ENCODE measurements around the gene NCBP2L.

DNA sequence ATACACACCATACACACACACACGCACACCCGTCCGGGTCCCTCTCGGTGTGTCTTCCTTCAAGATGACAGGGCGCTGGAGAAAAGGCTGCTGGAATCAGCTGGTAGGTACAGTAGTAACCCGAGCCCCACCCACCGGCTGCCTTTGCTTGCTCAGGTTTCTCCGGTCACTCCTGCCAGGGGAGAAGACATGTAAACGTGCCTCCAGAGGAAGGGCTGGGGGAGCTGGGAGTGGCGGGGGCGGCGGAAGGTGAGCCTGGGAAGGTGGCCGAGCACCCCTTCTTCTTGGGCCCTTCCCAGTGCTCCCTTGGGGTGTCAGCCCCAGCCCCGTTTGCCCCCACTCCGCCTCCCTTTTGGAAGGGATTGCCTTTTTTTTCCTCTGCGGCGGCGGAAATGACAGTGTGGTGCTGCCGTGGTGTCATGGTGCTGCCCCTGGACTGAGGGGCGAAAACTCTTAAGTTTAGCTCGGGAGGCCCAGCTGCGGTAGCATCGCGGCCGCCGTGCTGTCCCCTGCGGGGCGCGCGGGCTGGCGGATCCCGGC is 48.2 kb downstream of the NCBP2L start, which contains the start of gene MID2:
- TF ChIP-seq POLR2A (IDR thresholded peaks at IDR 0.05) (no peak), EP300 (IDR thresholded peaks at IDR 0.05) (no peak)
- TF ChIP-seq, protein P1, sequence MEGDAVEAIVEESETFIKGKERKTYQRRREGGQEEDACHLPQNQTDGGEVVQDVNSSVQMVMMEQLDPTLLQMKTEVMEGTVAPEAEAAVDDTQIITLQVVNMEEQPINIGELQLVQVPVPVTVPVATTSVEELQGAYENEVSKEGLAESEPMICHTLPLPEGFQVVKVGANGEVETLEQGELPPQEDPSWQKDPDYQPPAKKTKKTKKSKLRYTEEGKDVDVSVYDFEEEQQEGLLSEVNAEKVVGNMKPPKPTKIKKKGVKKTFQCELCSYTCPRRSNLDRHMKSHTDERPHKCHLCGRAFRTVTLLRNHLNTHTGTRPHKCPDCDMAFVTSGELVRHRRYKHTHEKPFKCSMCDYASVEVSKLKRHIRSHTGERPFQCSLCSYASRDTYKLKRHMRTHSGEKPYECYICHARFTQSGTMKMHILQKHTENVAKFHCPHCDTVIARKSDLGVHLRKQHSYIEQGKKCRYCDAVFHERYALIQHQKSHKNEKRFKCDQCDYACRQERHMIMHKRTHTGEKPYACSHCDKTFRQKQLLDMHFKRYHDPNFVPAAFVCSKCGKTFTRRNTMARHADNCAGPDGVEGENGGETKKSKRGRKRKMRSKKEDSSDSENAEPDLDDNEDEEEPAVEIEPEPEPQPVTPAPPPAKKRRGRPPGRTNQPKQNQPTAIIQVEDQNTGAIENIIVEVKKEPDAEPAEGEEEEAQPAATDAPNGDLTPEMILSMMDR (IDR thresholded peaks at IDR 0.05): no peak

All from ovary (tissue), 3 donors.